Peyer's patch (tissue), 4 donors: ENCODE measurements around the gene KLF2. TPM values are rescaled to one million over a fixed set of nuclear protein-coding genes. Genes with fewer than 3 reads are reported as not detected.

Experiments used
- DNase-seq, 3 donors: peaks; one replicate each; pipeline ENCODE4 v3.0.0-alpha.2; 2017 to 2019
- H3K27ac ChIP-seq, 4 donors: fragments of 200-600 bp; sonication (generic); one replicate each; pipeline ENCODE4 v1.5.1; 2016 to 2019
- H3K27me3 ChIP-seq, 2 donors: fragments of 200-600 bp; sonication (generic); one replicate each; pipeline ENCODE4 v1.5.1; 2019
- H3K36me3 ChIP-seq, 3 donors: fragments of 200-600 bp; sonication (generic); one replicate each; pipeline ENCODE4 v1.5.1; 2016 to 2019
- H3K4me1 ChIP-seq, 4 donors: fragments of 200-600 bp; sonication (generic); one replicate each; pipeline ENCODE4 v1.5.1; 2016 to 2019
- H3K4me3 ChIP-seq, 4 donors: fragments of 200-600 bp; sonication (generic); 1 replicate in 3 of 4; 2 replicates in 1 of 4; pipeline ENCODE4 v1.5.1; 2016 to 2019; ENCODE audit warnings: mild to moderate bottlenecking in 1 of 4
- H3K9me3 ChIP-seq, 4 donors: fragments of 200-600 bp; sonication (generic); one replicate each; pipeline ENCODE4 v1.5.1; 2016 to 2019; ENCODE audit warnings: mild to moderate bottlenecking in 1 of 4
- POLR2A ChIP-seq, 2 donors: fragments of 450-650 bp; IDR thresholded peaks; one replicate each; pipeline ENCODE4 v1.5.1; 2017; ENCODE audit warnings: antibody characterized with exemption in 2 of 2, mild to moderate bottlenecking in 2 of 2, moderate library complexity in 2 of 2
- total RNA-seq, 4 donors: library from RNA; depleted of rRNA; stranded (reverse); fragments of >200 nt; gene quantifications; one replicate each; pipeline ENCODE4 v1.1.0, GENCODE V29; 2016
- TF ChIP-seq, protein P1 (sequence below), 6 experiments: fragments of 450-650 bp in 4 of 6; fragments of 200-600 bp in 2 of 6; sonication (generic) in 1 of 6; IDR thresholded peaks; one replicate each; pipeline ENCODE4 v1.5.1; 2017 to 2019; ENCODE audit warnings: antibody characterized with exemption in 6 of 6, mild to moderate bottlenecking in 3 of 6, moderate library complexity in 1 of 6

KLF2 gene
- total RNA-seq, 4 donors from 2014 or later: 12.1 to 129 (median 37.2) TPM

DNA sequence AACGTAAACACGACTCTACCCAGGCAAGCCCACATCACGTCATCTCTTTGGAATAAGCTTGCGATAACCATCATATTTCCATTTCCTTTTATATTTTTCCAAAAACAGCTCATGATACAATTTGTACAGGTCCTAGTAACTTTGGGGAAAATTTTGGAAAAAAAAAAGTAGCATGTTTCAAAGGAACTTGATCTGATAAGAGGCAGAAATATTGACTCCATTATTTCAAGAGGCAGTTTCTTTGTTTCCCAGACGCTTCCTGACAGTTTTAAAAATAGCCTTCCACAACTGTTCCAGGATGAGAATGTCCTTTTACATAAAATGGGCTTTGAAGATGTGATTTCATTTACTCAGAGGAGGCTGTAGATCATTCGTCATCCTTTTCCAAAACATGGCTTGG lies 23.1 kb downstream of the KLF2 start:
- Histone ChIP-seq H3K4me3 (no peak overlapping the region), H3K27ac (peak overlapping the region in 1 of 4 donors; percentile 16)

DNA sequence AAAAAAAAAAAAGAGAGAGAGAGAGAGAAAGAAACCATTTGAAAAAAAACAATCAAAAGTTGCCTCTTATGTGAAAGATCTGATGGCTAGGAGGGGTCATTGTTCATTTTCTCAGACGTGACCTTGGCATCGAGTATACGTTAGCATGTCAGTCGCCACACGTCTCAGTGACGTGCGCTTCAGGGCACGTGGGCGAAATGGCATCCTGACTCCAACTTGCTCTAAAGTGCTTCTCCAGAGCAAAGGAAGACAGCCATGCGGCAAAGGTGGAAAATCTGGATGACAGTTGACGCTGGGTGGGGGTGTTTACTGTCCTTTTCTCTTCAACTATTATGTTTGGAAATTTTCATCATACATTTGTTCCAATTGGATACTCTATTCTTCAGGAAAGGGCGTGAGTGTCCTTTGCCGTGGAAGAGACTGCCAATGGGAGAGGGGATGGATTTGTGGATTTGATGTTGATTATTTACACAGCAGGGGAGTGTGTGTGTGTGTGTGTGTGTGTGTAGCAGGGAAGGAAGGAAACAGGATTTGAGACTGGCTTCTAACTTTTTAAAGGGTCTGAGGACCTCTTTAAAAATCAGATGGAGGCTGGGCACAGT lies 25.0 kb downstream of the KLF2 start:
- no peaks in the 10 kb centered on the region for H3K4me1 ChIP-seq
- no peak overlapping the region for H3K4me3 ChIP-seq
- H3K36me3 ChIP-seq: no peaks in the 10 kb centered on the region
- H3K27me3 ChIP-seq: no peaks in the 10 kb centered on the region
- TF ChIP-seq POLR2A (IDR thresholded peaks at IDR 0.05): no peak
- TF ChIP-seq, protein P1, sequence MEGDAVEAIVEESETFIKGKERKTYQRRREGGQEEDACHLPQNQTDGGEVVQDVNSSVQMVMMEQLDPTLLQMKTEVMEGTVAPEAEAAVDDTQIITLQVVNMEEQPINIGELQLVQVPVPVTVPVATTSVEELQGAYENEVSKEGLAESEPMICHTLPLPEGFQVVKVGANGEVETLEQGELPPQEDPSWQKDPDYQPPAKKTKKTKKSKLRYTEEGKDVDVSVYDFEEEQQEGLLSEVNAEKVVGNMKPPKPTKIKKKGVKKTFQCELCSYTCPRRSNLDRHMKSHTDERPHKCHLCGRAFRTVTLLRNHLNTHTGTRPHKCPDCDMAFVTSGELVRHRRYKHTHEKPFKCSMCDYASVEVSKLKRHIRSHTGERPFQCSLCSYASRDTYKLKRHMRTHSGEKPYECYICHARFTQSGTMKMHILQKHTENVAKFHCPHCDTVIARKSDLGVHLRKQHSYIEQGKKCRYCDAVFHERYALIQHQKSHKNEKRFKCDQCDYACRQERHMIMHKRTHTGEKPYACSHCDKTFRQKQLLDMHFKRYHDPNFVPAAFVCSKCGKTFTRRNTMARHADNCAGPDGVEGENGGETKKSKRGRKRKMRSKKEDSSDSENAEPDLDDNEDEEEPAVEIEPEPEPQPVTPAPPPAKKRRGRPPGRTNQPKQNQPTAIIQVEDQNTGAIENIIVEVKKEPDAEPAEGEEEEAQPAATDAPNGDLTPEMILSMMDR (IDR thresholded peaks at IDR 0.05): no peak
- no peaks in the 10 kb centered on the region for H3K9me3 ChIP-seq
- no peak overlapping the region for H3K27ac ChIP-seq
- DNase-seq: no peak

More for the DNA sequence above, 23.1 kb downstream of the KLF2 start:
- Histone ChIP-seq H3K4me1 (peaks cover 0 to 4% (median 1%) of the 10 kb centered on the region in 4 donors), H3K36me3 (no peaks in the 10 kb centered on the region), H3K9me3 (no peaks in the 10 kb centered on the region), H3K27me3 (no peaks in the 10 kb centered on the region)
- TF ChIP-seq POLR2A (IDR thresholded peaks at IDR 0.05): no peak
- TF ChIP-seq, protein P1 (IDR thresholded peaks at IDR 0.05): no peak
- no peak for DNase-seq

DNA sequence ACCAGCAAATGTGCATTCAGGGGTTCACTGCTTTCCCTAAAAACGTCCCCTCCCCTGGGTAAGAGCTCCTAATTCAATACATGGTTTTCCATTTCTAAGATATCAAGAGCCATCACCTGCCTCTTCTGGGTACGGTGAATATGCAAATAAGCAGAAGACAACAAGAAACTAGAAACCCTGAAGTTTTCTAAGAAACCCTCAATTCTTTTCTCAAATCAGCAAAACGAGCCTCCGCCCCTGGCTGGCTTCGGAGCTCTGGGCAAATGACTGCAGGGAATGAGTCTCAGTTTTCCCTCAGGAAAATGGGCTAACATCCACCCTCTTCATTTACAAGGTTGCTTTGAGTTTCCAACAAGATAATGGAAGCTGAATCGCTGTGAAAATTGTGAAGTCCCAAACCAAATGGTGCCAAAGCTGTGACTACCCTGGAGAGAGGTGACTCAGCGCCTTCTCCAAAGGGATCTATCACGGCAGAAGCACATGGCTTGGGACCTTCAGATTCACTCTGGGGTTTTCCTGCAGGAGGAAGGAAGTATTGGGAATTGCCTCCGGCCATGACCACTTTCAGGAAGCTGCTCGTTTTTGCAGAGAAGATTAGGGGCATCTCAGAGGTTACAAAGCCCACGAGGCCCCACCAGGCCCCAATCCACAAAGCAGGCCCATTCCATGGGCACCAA lies 26.6 kb downstream of the KLF2 start:
- H3K4me3 ChIP-seq: no peak overlapping the region
- H3K36me3 ChIP-seq: peaks cover 0 to 7% (median 0%) of the 10 kb centered on the region in 3 donors
- no peaks in the 10 kb centered on the region for H3K9me3 ChIP-seq
- TF ChIP-seq POLR2A (IDR thresholded peaks at IDR 0.05): no peak
- no peak for DNase-seq
- H3K4me1 ChIP-seq: no peaks in the 10 kb centered on the region
- H3K27me3 ChIP-seq: no peaks in the 10 kb centered on the region
- peak overlapping the region in 1 of 4 donors; percentile 22 for H3K27ac ChIP-seq

DNA sequence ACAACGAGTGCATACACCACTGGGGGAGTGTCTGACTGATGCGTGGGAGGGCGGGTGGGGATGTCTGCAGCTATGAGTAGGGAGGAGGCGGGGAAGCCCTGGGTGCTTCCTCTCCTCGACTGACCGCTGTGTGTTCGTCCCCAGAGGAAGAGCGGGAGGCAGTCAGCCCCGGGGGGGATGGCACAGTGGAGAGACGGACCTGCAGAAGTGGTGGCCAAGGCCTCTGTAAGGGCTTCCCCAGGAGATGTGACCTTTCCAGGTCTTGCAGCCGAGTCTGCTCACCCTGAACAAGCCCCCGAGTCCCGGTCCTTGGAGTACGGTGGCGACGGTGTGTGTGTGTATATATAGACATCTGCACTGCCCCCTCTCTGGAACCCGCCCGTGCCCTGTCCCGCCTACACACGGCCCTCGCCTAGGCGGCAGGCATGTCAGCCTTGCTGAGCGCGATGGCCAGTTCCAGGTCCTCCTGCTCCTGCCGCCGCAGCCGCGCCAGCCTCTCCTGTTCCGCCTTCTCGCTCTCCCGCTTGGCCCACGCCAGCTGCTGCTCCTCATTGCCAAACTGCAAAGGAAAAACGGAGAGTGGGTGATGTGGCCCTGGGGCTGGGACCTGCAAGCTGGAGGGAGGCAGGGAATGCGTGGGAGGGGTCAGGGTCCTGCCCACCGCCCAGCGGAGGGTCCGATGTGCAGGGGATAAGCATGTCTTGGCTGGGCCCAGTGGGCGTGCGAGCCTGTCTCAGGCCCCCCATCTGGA lies 30.8 kb downstream of the KLF2 start:
- DNase-seq: peak in 1 of 3 donors; percentile 44
- no peak overlapping the region for H3K27ac ChIP-seq
- no peaks in the 10 kb centered on the region for H3K9me3 ChIP-seq
- no peak overlapping the region for H3K4me3 ChIP-seq
- no peak for TF ChIP-seq POLR2A (IDR thresholded peaks at IDR 0.05)
- TF ChIP-seq, protein P1 (IDR thresholded peaks at IDR 0.05): no peak
- H3K27me3 ChIP-seq: no peaks in the 10 kb centered on the region
- peaks cover 0 to 7% (median 0%) of the 10 kb centered on the region in 3 donors for H3K36me3 ChIP-seq
- no peaks in the 10 kb centered on the region for H3K4me1 ChIP-seq

DNA sequence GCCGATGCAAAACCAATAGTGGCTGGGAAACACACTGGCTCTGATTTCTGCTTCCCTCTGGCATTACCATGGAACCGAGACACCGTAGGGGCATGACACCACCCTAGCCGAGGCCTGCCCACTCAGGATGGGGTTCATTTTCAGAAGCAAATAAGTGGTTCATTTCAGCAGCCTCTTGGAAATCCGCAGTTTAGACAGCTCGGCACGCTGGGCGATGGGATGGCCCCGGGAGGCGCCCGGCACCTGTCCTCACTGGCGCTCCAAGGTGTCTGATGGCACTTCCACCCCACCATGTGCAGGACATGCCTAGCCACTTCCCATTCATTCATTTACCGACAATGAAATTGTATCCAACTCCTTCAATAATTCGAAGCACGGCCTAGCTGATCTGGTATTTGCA lies 33.8 kb downstream of the KLF2 start:
- no peak for TF ChIP-seq POLR2A (IDR thresholded peaks at IDR 0.05)
- TF ChIP-seq, protein P1 (IDR thresholded peaks at IDR 0.05): no peak
- H3K36me3 ChIP-seq: peaks cover 0 to 7% (median 0%) of the 10 kb centered on the region in 3 donors
- no peak for DNase-seq
- H3K4me1 ChIP-seq: peaks cover 0 to 6% (median 0%) of the 10 kb centered on the region in 4 donors
- no peaks in the 10 kb centered on the region for H3K27me3 ChIP-seq
- H3K9me3 ChIP-seq: no peaks in the 10 kb centered on the region
- no peak overlapping the region for H3K27ac ChIP-seq
- H3K4me3 ChIP-seq: no peak overlapping the region

DNA sequence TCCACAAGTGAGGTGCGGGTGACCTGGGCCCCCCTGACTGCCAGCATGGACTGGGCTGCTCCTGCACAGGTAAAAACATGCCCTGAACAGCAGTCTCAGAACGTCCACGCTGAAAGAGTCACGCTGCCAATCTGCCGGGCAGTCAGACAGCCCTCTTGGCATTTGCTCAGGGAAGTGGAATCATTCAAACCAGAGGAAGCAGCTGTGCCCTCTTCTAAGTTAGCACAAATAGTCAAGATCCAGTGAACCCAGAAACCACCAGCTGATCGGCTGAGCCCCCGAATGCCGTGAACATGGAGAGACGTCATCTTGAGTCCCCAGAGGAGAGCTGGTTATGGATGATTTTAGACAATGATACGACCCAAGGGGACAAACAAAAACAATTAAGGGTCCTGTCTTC lies 34.4 kb downstream of the KLF2 start:
- H3K27me3 ChIP-seq: no peaks in the 10 kb centered on the region
- peaks cover 0 to 12% (median under 1%) of the 10 kb centered on the region in 4 donors for H3K4me1 ChIP-seq
- peak in 2 of 3 donors; percentile 50 to 62 for DNase-seq
- TF ChIP-seq POLR2A (IDR thresholded peaks at IDR 0.05): no peak
- TF ChIP-seq, protein P1 (IDR thresholded peaks at IDR 0.05): no peak
- H3K9me3 ChIP-seq: no peaks in the 10 kb centered on the region
- H3K4me3 ChIP-seq: no peak overlapping the region
- peak overlapping the region in 1 of 4 donors; percentile 26 for H3K27ac ChIP-seq
- H3K36me3 ChIP-seq: peaks cover 0 to 7% (median 0%) of the 10 kb centered on the region in 3 donors
